Panc1 (cell line): ENCODE results near the gene GGA1. TPM values are rescaled to one million over a fixed set of nuclear protein-coding genes. Genes with fewer than 3 reads are reported as not detected.

Experiments used
- ATAC-seq: fragments of 200-7000 bp; cut with Tn5 transposase; 2 replicates; pipeline ENCODE4 v1.9.1; 2020; ENCODE audit warnings: mild to moderate bottlenecking, moderate library complexity
- BruUV-seq: library from RNA; stranded (reverse); fragments of 400-500 nt; replicated peaks from 2 replicates; lab custom pipeline; 2021; lab: Mats Ljungman, UMichigan
- CTCF ChIA-PET: fragments of 300-600 bp; sonication (Branson Sonifier 250); formaldehyde crosslinking; loops from one replicate; lab custom pipeline; 2022; ENCODE audit warnings: antibody characterized with exemption; lab: Charles Lee
- POLR2A ChIA-PET: fragments of 300-600 bp; sonication (Branson Sonifier 250); formaldehyde crosslinking; loops from one replicate; lab custom pipeline; 2022; ENCODE audit warnings: antibody characterized with exemption; lab: Charles Lee
- DNase-seq: peaks from one replicate; pipeline ENCODE4 v3.0.0-alpha.2; 2010; ENCODE audit warnings: low read depth, low spot score
- H3K27ac ChIP-seq: 2 replicates; pipeline ENCODE4 v1.5.1; 2011; ENCODE audit warnings: mild to moderate bottlenecking, low read length, inconsistent platforms
- H3K27me3 ChIP-seq: fragments of 200-500 bp; sonication (Bioruptor generic); 2 replicates; pipeline ENCODE4 v1.6.0; 2014; ENCODE audit warnings: low read length, inconsistent platforms; ENCODE audit not compliant: control insufficient read depth, insufficient read depth
- H3K36me3 ChIP-seq: fragments of 200-500 bp; sonication (Bioruptor generic); 2 replicates; pipeline ENCODE4 v1.5.1; 2014; ENCODE audit warnings: inconsistent platforms, mild to moderate bottlenecking, low read length, moderate library complexity; ENCODE audit not compliant: control insufficient read depth, insufficient read depth
- H3K4me1 ChIP-seq: 2 replicates; pipeline ENCODE4 v1.5.1; 2011; ENCODE audit warnings: inconsistent platforms, mild to moderate bottlenecking, low read length, moderate library complexity; ENCODE audit not compliant: control insufficient read depth, insufficient read depth
- H3K4me3 ChIP-seq, 2 experiments: 2 replicates each; pipeline ENCODE4 v1.5.1; 2011 to 2012; ENCODE audit warnings: low read depth in 2 of 2, low read length in 2 of 2, mild to moderate bottlenecking in 2 of 2, inconsistent platforms in 1 of 2, moderate library complexity in 1 of 2
- H3K9me3 ChIP-seq: fragments of 200-500 bp; sonication (Bioruptor generic); 2 replicates; pipeline ENCODE4 v1.5.1; 2014; ENCODE audit warnings: low read depth, mild to moderate bottlenecking, inconsistent platforms, low read length, moderate library complexity; ENCODE audit not compliant: control insufficient read depth, insufficient read depth
- CTCF ChIP-seq: fragments of 450-650 bp; IDR thresholded peaks from 2 replicates; pipeline ENCODE4 v1.5.1; 2017; ENCODE audit warnings: mild to moderate bottlenecking
- POLR2AphosphoS5 ChIP-seq: IDR thresholded peaks from 2 replicates; pipeline ENCODE4 v1.6.1; 2012; ENCODE audit warnings: mild to moderate bottlenecking, low read depth, low read length, moderate library complexity
- REST ChIP-seq, 2 experiments: IDR thresholded peaks; 2 replicates each; pipeline ENCODE4 v1.6.1; 2011 to 2012; ENCODE audit warnings: low read depth in 2 of 2, control low read depth in 1 of 2, low read length in 1 of 2, mild to moderate bottlenecking in 1 of 2, moderate library complexity in 1 of 2; ENCODE audit not compliant: insufficient read depth in 1 of 2
- SIN3A ChIP-seq: IDR thresholded peaks from 2 replicates; pipeline ENCODE4 v1.6.1; 2012; ENCODE audit warnings: low read depth, mild to moderate bottlenecking, low read length, moderate library complexity, borderline replicate concordance; ENCODE audit not compliant: insufficient read depth
- TCF7L2 ChIP-seq: IDR thresholded peaks from 2 replicates; pipeline ENCODE4 v1.6.1; 2011; ENCODE audit warnings: mild to moderate bottlenecking, low read depth, low read length, inconsistent platforms
- in situ Hi-C: cut with HindIII; loops from 2 replicates; pipeline ENCODE4 v1.10.0; 2016; ENCODE audit warnings: low sequenced_read_pairs, low pct_unique_long_range_greater_than_20kb
- intact Hi-C: fragments of 100-400 bp; cut with micrococcal nuclease; formaldehyde crosslinking; loops from one replicate; pipeline ENCODE4 v1.10.0; 2022; ENCODE audit not compliant: unreplicated experiment
- total RNA-seq: library from RNA; stranded (reverse); gene quantifications from one replicate; pipeline ENCODE4 v1.2.1, GENCODE V29; 2021; ENCODE audit not compliant: unreplicated experiment

GGA1 gene
- total RNA-seq, 1 experiment from 2014 or later: 45.4 TPM

GRCh38 chr22:37565830-37566229 lies 42.8 kb upstream of the GGA1 start:
- in situ Hi-C loops: no loop called here
- Histone ChIP-seq H3K4me3 (no peak overlapping the region), H3K27ac (no peak overlapping the region), H3K36me3 (no peaks in the 10 kb centered on the region; the same call in 1 of the 2 replicates), H3K4me1 (peaks cover 48% of the 10 kb centered on the region), H3K9me3 (no peaks in the 10 kb centered on the region), H3K27me3 (no peaks in the 10 kb centered on the region)
- POLR2A ChIA-PET: no interaction called here
- DNase-seq (no peak), ATAC-seq (no peak)
- CTCF ChIA-PET: interaction anchor here (1.3 to 1.8 kb wide), 2 partner anchors 20 to 22 kb away, joined by 8 to 12 read pairs; no protein-coding TSS in a partner anchor
- TF ChIP-seq TCF7L2: no peak
- TF ChIP-seq REST (IDR thresholded peaks at IDR 0.05; ENCODE audit: insufficient read depth in 1 of 2, low read depth in 2 of 2, low read length in 1 of 2): no peak
- no peak for TF ChIP-seq POLR2AphosphoS5
- TF ChIP-seq CTCF: no peak
- TF ChIP-seq SIN3A: no peak
- no TSS peak for BruUV-seq
- intact Hi-C loops: loop anchor here (2.0 kb wide), 1 partner anchor 27 kb away; no protein-coding TSS in a partner anchor

- ChIA-PET POLR2A (no interaction called here), CTCF (interaction anchor here (1.3 to 1.8 kb wide), 3 partner anchors 19 to 22 kb away, joined by 4 to 12 read pairs (median 8); no protein-coding TSS in a partner anchor)
- ATAC-seq: no peak
- no peaks in the 10 kb centered on the region for H3K9me3 ChIP-seq
- in situ Hi-C loops: no loop called here
- no peak for DNase-seq
- H3K27ac ChIP-seq: no peak overlapping the region
- H3K4me1 ChIP-seq: peaks cover 48% of the 10 kb centered on the region
- intact Hi-C loops: loop anchor here (2.0 kb wide), 1 partner anchor 28 kb away; no protein-coding TSS in a partner anchor
- no peak for TF ChIP-seq SIN3A
- TF ChIP-seq CTCF: no peak
- no peak for TF ChIP-seq TCF7L2
- TF ChIP-seq POLR2AphosphoS5: no peak
- TF ChIP-seq REST (IDR thresholded peaks at IDR 0.05; ENCODE audit: insufficient read depth in 1 of 2, low read depth in 2 of 2, low read length in 1 of 2): no peak
- BruUV-seq: no TSS peak
- no peak overlapping the region for H3K4me3 ChIP-seq
- H3K27me3 ChIP-seq: no peaks in the 10 kb centered on the region
- H3K36me3 ChIP-seq: no peaks in the 10 kb centered on the region
Measured at GRCh38 chr22:37566329-37566837, 42.3 kb upstream of the GGA1 start.
